CD14-positive monocyte (primary cell): ENCODE measurements around the gene CHURC1. TPM values are rescaled to one million over a fixed set of nuclear protein-coding genes. Genes with fewer than 3 reads are reported as not detected.

Experiments used
- DNase-seq, 3 donors: peaks; one replicate each; pipeline ENCODE4 v3.0.0-alpha.2; 2011 to 2022
- H2AFZ ChIP-seq: 2 replicates; pipeline ENCODE4 v1.6.0; 2012; ENCODE audit warnings: mild to moderate bottlenecking, low read depth, low read length, inconsistent platforms; ENCODE audit not compliant: insufficient read depth, poor library complexity, severe bottlenecking
- H3K27ac ChIP-seq, 2 donors: 1 replicate in 1 of 2; 2 replicates in 1 of 2; pipeline ENCODE4 v1.5.1; 2012 to 2013; ENCODE audit warnings: low read length in 2 of 2, control low read depth in 1 of 2, inconsistent platforms in 1 of 2, low read depth in 1 of 2, mild to moderate bottlenecking in 1 of 2
- H3K27me3 ChIP-seq, 2 donors: one replicate each; pipeline versions ENCODE4 v1.6.0 to v1.6.1; 2011 to 2013; ENCODE audit warnings: low read length in 2 of 2; ENCODE audit not compliant: control insufficient read depth in 2 of 2, insufficient read depth in 2 of 2
- H3K36me3 ChIP-seq, 2 donors: replicated peaks in 1 of 2; 1 replicate in 1 of 2; 2 replicates in 1 of 2; pipeline versions ENCODE4 v1.5.1 to v1.6.1; 2012 to 2013; ENCODE audit warnings: low read length in 2 of 2, control low read depth in 1 of 2, inconsistent platforms in 1 of 2, mild to moderate bottlenecking in 1 of 2; ENCODE audit not compliant: insufficient read depth in 2 of 2, control insufficient read depth in 1 of 2
- H3K4me1 ChIP-seq, 2 donors: 1 replicate in 1 of 2; 2 replicates in 1 of 2; pipeline versions ENCODE4 v1.5.1 to v1.6.1; 2012 to 2013; ENCODE audit warnings: low read length in 2 of 2, control low read depth in 1 of 2, inconsistent platforms in 1 of 2, mild to moderate bottlenecking in 1 of 2, moderate library complexity in 1 of 2; ENCODE audit not compliant: insufficient read depth in 2 of 2, control insufficient read depth in 1 of 2
- H3K4me2 ChIP-seq: replicated peaks from 2 replicates; pipeline ENCODE3; 2012; ENCODE audit warnings: low read length, moderate library complexity, mild to moderate bottlenecking; ENCODE audit not compliant: poor library complexity, severe bottlenecking; ENCODE audit errors: extremely low read depth
- H3K4me3 ChIP-seq, 3 experiments: fragments of 200-600 bp in 1 of 3; sonication (generic) in 1 of 3; replicated peaks in 1 of 3; 1 replicate in 2 of 3; 2 replicates in 1 of 3; pipeline ENCODE4 v1.5.1; 2011 to 2013; ENCODE audit warnings: low read length in 3 of 3, mild to moderate bottlenecking in 3 of 3, control low read depth in 2 of 3, low read depth in 2 of 3, inconsistent platforms in 1 of 3, moderate library complexity in 1 of 3
- H3K79me2 ChIP-seq: 2 replicates; pipeline ENCODE4 v1.6.0; 2012; ENCODE audit warnings: mild to moderate bottlenecking, control low read depth, inconsistent platforms, low read length, moderate library complexity; ENCODE audit not compliant: insufficient read depth
- H3K9ac ChIP-seq: 2 replicates; pipeline ENCODE4 v1.6.0; 2017; ENCODE audit warnings: low read length, mild to moderate bottlenecking; ENCODE audit not compliant: insufficient read depth, poor library complexity, severe bottlenecking
- H3K9me3 ChIP-seq, 2 donors: replicated peaks in 1 of 2; 1 replicate in 1 of 2; 2 replicates in 1 of 2; pipeline versions ENCODE4 v1.5.1 to v1.6.1; 2012 to 2013; ENCODE audit warnings: low read length in 2 of 2, control low read depth in 1 of 2; ENCODE audit not compliant: control insufficient read depth in 1 of 2, insufficient read depth in 1 of 2
- H4K20me1 ChIP-seq: 2 replicates; pipeline ENCODE4 v1.6.0; 2012; ENCODE audit warnings: mild to moderate bottlenecking, low read length, control low read depth, moderate library complexity; ENCODE audit not compliant: insufficient read depth
- H3K27ac Mint-ChIP-seq, 7 donors: one replicate each; pipeline ENCODE4 v1.8.0; 2020; ENCODE audit warnings: mild to moderate bottlenecking in 7 of 7, mixed read lengths in 7 of 7, moderate library complexity in 6 of 7, inconsistent platforms in 2 of 7
- H3K27me3 Mint-ChIP-seq, 3 donors: one replicate each; pipeline ENCODE4 v1.8.0; 2021 to 2022; ENCODE audit warnings: low read depth in 3 of 3, mild to moderate bottlenecking in 3 of 3, mixed read lengths in 3 of 3, moderate library complexity in 3 of 3, inconsistent platforms in 1 of 3
- H3K36me3 Mint-ChIP-seq, 2 donors: one replicate each; pipeline ENCODE4 v1.8.0; 2020; ENCODE audit warnings: mixed read lengths in 2 of 2, inconsistent platforms in 1 of 2, mild to moderate bottlenecking in 1 of 2
- H3K4me1 Mint-ChIP-seq: one replicate; pipeline ENCODE4 v1.8.0; 2020; ENCODE audit warnings: mild to moderate bottlenecking, mixed read lengths
- H3K4me3 Mint-ChIP-seq, 2 donors: one replicate each; pipeline ENCODE4 v1.8.0; 2020; ENCODE audit warnings: mild to moderate bottlenecking in 2 of 2, mixed read lengths in 2 of 2, moderate library complexity in 1 of 2
- H3K9me3 Mint-ChIP-seq, 7 donors: one replicate each; pipeline ENCODE4 v1.8.0; 2020 to 2022; ENCODE audit warnings: mixed read lengths in 7 of 7, mild to moderate bottlenecking in 6 of 7, moderate library complexity in 6 of 7, inconsistent platforms in 2 of 7
- CTCF ChIP-seq: fragments of 200-600 bp; IDR thresholded peaks from one replicate; pipeline ENCODE4 v1.8.0; 2022; ENCODE audit warnings: antibody characterized with exemption, mild to moderate bottlenecking
- WGBS: methylation state at CpG from one replicate; pipeline ENCODE4 v1.1.5; 2013; ENCODE audit warnings: missing lambda C conversion rate; ENCODE audit not compliant: insufficient coverage; 5-methylcytosine and 5-hydroxymethylcytosine counted together
- intact Hi-C, 2 donors: fragments of 100-400 bp; cut with micrococcal nuclease; formaldehyde crosslinking; loops; one replicate each; pipeline versions ENCODE4 v1.15.0 to v1.15.1; 2023
- polyA plus RNA-seq, 3 donors: library from polyadenylated mRNA; depleted of rRNA in 1 of 3; unstranded in 2 of 3; stranded (reverse) in 1 of 3; fragments of 300-500 nt in 2 of 3; fragments of >200 nt in 1 of 3; fragmentation: Illumina TruSeq in 2 of 3; gene quantifications; 1 replicate in 2 of 3; 2 replicates in 1 of 3; pipeline ENCODE4 v1.2.3, GENCODE V29; 2012 to 2021

CHURC1 gene
- polyA plus RNA-seq, 3 donors: 31.1 to 98.3 (median 81.2) TPM

DNA sequence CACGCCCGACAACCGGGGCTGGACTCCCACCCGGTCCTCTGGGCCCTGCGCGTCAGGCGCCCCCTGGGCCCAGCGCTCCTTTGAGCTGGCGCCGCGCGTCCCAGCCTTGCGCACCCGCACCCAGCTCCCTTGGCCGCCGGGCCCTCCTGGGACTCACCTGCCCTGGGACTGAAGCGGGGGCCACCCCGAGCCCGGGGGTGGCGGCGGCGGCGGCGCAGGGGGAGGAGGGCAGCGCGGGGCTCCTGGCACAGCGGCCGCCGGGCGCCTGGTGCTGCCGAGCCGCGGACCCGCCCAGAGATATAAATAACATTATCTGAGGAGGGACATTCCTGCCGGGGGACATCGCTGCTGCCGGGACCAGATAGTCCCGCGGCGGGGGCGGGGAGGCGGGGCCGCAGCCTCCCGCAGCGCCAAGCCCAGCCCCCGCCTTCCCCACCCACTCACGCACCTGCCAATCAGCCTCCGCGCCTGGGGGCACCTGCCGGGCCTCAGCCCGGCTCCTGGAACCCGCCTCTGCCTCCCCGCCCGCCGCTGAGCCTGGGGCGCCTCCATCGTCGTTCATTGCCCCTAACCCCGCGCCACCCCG lies 34.5 kb upstream of the CHURC1 start, which contains the start of gene SPTB:
Gene SPTB (minus strand): TSS at position 273 of the 586 bp plus-strand sequence. CDS start 56,813 bp downstream, outside the sequence.
- Histone ChIP-seq H3K79me2 (no peaks in the 10 kb centered on the region), H3K4me1 (peaks cover 2 to 19% of the 10 kb centered on the region in 2 donors), H3K27ac (no peak within 1 kb of the TSS), H3K9ac (peak within 1 kb of the TSS; percentile 8), H3K9me3 (peaks cover 0 to 10% of the 10 kb centered on the region in 2 donors), H3K4me2 (peak within 1 kb of the TSS; percentile 66), H4K20me1 (no peaks in the 10 kb centered on the region), H3K36me3 (no peaks in the 10 kb centered on the region), H3K4me3 (peak within 1 kb of the TSS in 2 of 3 experiments; percentile 0 to 60), H2AFZ (peak within 1 kb of the TSS; percentile 65), H3K27me3 (peaks cover 77 to 86% of the 10 kb centered on the region in 2 donors)
- DNase-seq: no peak
- Mint-ChIP-seq H3K9me3 (peaks cover 0 to 4% (median 0%) of the 10 kb centered on the region in 7 donors), H3K36me3 (no peaks in the 10 kb centered on the region), H3K27me3 (peaks cover 68 to 87% (median 80%) of the 10 kb centered on the region in 3 donors), H3K4me3 (peak within 1 kb of the TSS; percentile 67 to 84), H3K27ac (no peak within 1 kb of the TSS), H3K4me1 (peaks cover 10% of the 10 kb centered on the region)
- WGBS: under 1% methylated on average over 55 of the region's 61 CpGs
- no peak for TF ChIP-seq CTCF
- intact Hi-C loops: no loop called here

- Histone ChIP-seq H4K20me1 (no peaks in the 10 kb centered on the region), H3K79me2 (no peaks in the 10 kb centered on the region), H3K9me3 (peaks cover 0 to 10% of the 10 kb centered on the region in 2 donors), H3K4me2 (peak overlapping the region; percentile 66), H2AFZ (peak overlapping the region; percentile 65), H3K27me3 (peaks cover 71 to 82% of the 10 kb centered on the region in 2 donors), H3K4me3 (peak overlapping the region in 2 of 3 experiments; percentile 0 to 60), H3K27ac (no peak overlapping the region), H3K9ac (peak overlapping the region; percentile 8), H3K36me3 (no peaks in the 10 kb centered on the region), H3K4me1 (peaks cover 2 to 19% of the 10 kb centered on the region in 2 donors)
- Mint-ChIP-seq H3K27me3 (peaks cover 68 to 90% (median 81%) of the 10 kb centered on the region in 3 donors), H3K36me3 (no peaks in the 10 kb centered on the region), H3K4me1 (peaks cover 10% of the 10 kb centered on the region), H3K9me3 (peaks cover 0 to 4% (median 0%) of the 10 kb centered on the region in 7 donors), H3K4me3 (peak overlapping the region; percentile 67 to 84), H3K27ac (no peak overlapping the region)
- 2% methylated on average over 39 of the region's 49 CpGs for WGBS
- no peak for DNase-seq
- no peak for TF ChIP-seq CTCF
- intact Hi-C loops: no loop called here
Observed at GRCh38 chr14:64880221-64881121, 33.8 kb upstream of the CHURC1 start.
